ENCODE results near the gene RAPGEF3. TPM values are rescaled to one million over a fixed set of nuclear protein-coding genes. Genes with fewer than 3 reads are reported as not detected.

The RAPGEF3 gene
- total RNA-seq, 2 donors from 2014 or later, result 10.1 TPM

DNA sequence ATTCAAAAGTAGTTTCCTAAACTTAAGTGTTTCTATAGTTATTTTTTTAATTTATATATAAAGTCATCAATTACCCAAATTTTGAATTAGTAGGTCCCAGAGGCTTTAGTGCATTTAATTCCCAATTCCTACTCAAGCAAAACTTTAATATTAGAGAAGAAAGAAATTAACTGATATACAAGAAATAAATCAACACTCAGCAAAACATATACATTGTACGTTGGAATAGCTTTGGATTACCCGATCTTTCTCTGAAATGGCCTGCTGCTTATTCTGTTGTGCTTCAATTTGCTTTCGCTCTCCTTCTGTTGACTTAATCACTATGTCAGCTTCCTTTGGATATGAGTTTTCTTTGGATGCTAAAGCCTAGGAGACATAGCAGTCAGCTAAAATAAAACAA is 71.0 kb downstream of the RAPGEF3 start:
- H3K9ac ChIP-seq (ENCODE audit: low read depth in 2 of 2, low read length in 2 of 2), result no peak overlapping the region
- intact Hi-C loops (cut with DNase I), result loop anchor here (10.0 kb wide), 1 partner anchor 653 kb away; no protein-coding TSS in a partner anchor
- H3K27ac ChIP-seq, result no peak overlapping the region
- no peak for DNase-seq
- H3K9me3 ChIP-seq, result no peaks in the 10 kb centered on the region
- H3K4me3 ChIP-seq, result no peak overlapping the region
- H3K27me3 ChIP-seq, result no peaks in the 10 kb centered on the region
- H3K4me1 ChIP-seq, result no peaks in the 10 kb centered on the region
- H3K36me3 ChIP-seq, result no peaks in the 10 kb centered on the region
- TF ChIP-seq, protein P1, sequence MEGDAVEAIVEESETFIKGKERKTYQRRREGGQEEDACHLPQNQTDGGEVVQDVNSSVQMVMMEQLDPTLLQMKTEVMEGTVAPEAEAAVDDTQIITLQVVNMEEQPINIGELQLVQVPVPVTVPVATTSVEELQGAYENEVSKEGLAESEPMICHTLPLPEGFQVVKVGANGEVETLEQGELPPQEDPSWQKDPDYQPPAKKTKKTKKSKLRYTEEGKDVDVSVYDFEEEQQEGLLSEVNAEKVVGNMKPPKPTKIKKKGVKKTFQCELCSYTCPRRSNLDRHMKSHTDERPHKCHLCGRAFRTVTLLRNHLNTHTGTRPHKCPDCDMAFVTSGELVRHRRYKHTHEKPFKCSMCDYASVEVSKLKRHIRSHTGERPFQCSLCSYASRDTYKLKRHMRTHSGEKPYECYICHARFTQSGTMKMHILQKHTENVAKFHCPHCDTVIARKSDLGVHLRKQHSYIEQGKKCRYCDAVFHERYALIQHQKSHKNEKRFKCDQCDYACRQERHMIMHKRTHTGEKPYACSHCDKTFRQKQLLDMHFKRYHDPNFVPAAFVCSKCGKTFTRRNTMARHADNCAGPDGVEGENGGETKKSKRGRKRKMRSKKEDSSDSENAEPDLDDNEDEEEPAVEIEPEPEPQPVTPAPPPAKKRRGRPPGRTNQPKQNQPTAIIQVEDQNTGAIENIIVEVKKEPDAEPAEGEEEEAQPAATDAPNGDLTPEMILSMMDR (IDR thresholded peaks at IDR 0.05), result no peak

DNA sequence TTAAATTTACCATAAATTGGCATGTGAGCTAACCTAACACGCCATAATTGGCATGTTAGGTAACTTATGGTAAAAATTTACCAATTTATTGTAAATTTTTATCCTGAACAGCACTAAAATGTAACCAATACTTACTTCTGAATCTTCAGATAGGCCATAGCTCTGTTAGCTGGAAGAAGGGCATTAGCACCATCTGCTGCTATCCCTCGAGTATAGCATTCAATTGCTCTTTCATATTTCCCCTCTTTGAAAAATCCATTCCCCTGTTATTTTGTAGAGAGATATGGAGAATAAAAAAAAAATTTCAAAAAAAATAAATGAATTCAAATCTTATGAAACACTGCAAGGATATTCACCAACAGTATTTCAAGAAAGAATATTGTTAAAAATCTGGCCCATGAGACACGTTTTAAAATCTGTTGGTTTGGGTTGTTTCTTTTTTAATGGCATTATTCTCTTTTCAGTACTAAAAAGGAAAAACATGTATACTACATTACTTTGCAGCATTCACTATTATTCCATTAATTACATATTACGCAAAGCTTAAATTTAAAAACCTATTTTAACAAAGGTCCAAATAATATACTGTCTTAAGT is 71.9 kb downstream of the RAPGEF3 start:
- no peaks in the 10 kb centered on the region for H3K4me1 ChIP-seq
- H3K9ac ChIP-seq (ENCODE audit: low read depth in 2 of 2, low read length in 2 of 2), result no peak overlapping the region
- no peaks in the 10 kb centered on the region for H3K36me3 ChIP-seq
- H3K9me3 ChIP-seq, result no peaks in the 10 kb centered on the region
- no peaks in the 10 kb centered on the region for H3K27me3 ChIP-seq
- DNase-seq, result no peak
- H3K4me3 ChIP-seq, result no peak overlapping the region
- intact Hi-C loops (cut with DNase I), result loop anchor here (10.0 kb wide), 1 partner anchor 652 kb away; no protein-coding TSS in a partner anchor
- H3K27ac ChIP-seq, result no peak overlapping the region
- TF ChIP-seq, protein P1 (IDR thresholded peaks at IDR 0.05), result peak; percentile 37

Other genes starting within 250 kb of the RAPGEF3 start
- gene RPAP3, start 52.9 kb downstream of the RAPGEF3 start, total RNA-seq, result 10 to 100 TPM; 16.7 to 17.0 TPM
- not detected for gene ENDOU, start 33.4 kb downstream of the RAPGEF3 start, total RNA-seq
- 10 to 100 TPM; 12.2 to 17.9 TPM for gene SLC48A1, start 14.4 kb upstream of the RAPGEF3 start, total RNA-seq
- 10 to 100 TPM; 27.3 to 29.7 TPM for gene HDAC7, start 61.0 kb upstream of the RAPGEF3 start, total RNA-seq
- gene VDR, start 146.1 kb upstream of the RAPGEF3 start, total RNA-seq, result 100 to 1,000 TPM; 124 to 140 TPM
- gene TMEM106C, start 204.7 kb upstream of the RAPGEF3 start, total RNA-seq, result 100 to 1,000 TPM; 187 to 258 TPM
- 1 to 10 TPM; 1.1 to 1.3 TPM for gene COL2A1, start 245.6 kb upstream of the RAPGEF3 start, total RNA-seq